ENCODE results near the gene NUP93. TPM values are rescaled to one million over a fixed set of nuclear protein-coding genes. Genes with fewer than 3 reads are reported as not detected.

The NUP93 gene
- total and polyA plus RNA-seq, 2 of the 8 experiments (the other 6 are each of a cell fraction or from before 2014, with no cell fraction given) = 147 to 201 TPM

- CTCF ChIA-PET (ENCODE audit: partially characterized antibody) = interaction anchor here (1.1 to 4.2 kb wide), 2 partner anchors 13 to 276 kb away, joined by 4 to 31 read pairs; partner anchors contain the start of gene SLC12A3
- no peak overlapping the region for H3K4ac ChIP-seq (replicated peaks; ENCODE audit: insufficient read length, low read depth, low read length)
- TF ChIP-seq FOSL1 (IDR thresholded peaks at IDR 0.05; ENCODE audit: insufficient read depth, low read depth, low read length) (no peak), CBX8 (IDR thresholded peaks at IDR 0.05; ENCODE audit: borderline replicate concordance, low read depth, low read length) (no peak), BCL11A (IDR thresholded peaks at IDR 0.05; ENCODE audit: low read depth in 2 of 2, low read length in 2 of 2) (no peak), JUN (IDR thresholded peaks at IDR 0.05; ENCODE audit: low read depth, low read length) (no peak), POU5F1 (IDR thresholded peaks at IDR 0.05; ENCODE audit: low read depth, low read length) (no peak), CEBPB (IDR thresholded peaks at IDR 0.05; ENCODE audit: low read depth, low read length) (no peak), SIN3A (conservative IDR thresholded peaks at IDR 0.05 in 1 of 2, IDR thresholded peaks at IDR 0.05 in 1 of 2; ENCODE audit: low read depth in 1 of 2, low read length in 2 of 2) (no peak), SIRT6 (IDR thresholded peaks at IDR 0.05; ENCODE audit: low read length) (no peak), TAF7 (optimal IDR thresholded peaks at IDR 0.05; ENCODE audit: borderline replicate concordance, low read depth, low read length) (no peak), MAFK (IDR thresholded peaks at IDR 0.05; ENCODE audit: low read depth, low read length) (no peak), CHD1 (IDR thresholded peaks at IDR 0.05; ENCODE audit: low read depth, low read length) (no peak), ZNF274 (IDR thresholded peaks at IDR 0.05; ENCODE audit: borderline replicate concordance, extremely low read depth, low read length) (no peak), SIX5 (IDR thresholded peaks at IDR 0.05; ENCODE audit: low read depth, low read length) (no peak), TBP (IDR thresholded peaks at IDR 0.05; ENCODE audit: low read depth, low read length) (no peak)
Measured at GRCh38 chr16:56877486-56878182, 147.7 kb downstream of the NUP93 start.

More at GRCh38 chr16:56877486-56878182, 147.7 kb downstream of the NUP93 start:
- Histone ChIP-seq H2AK5ac (ENCODE audit: low read depth, low read length) (no peak overlapping the region), H2AFZ (ENCODE audit: low read length) (no peak overlapping the region), H3K27me3 (replicated peaks in 1 of 4; ENCODE audit: control insufficient read depth in 3 of 4, extremely low read depth in 1 of 4, insufficient read depth in 3 of 4, low read length in 3 of 4) (no peaks in the 10 kb centered on the region), H3K18ac (ENCODE audit: extremely low read depth, low read length) (no peak overlapping the region), H3K23me2 (ENCODE audit: low read depth, low read length) (no peaks in the 10 kb centered on the region), H3K9me3 (ENCODE audit: insufficient read depth in 2 of 2, low read depth in 1 of 2, low read length in 1 of 2) (no peaks in the 10 kb centered on the region), H3K27ac (ENCODE audit: low read depth, low read length) (no peak overlapping the region), H4K8ac (ENCODE audit: extremely low read depth, insufficient read depth, low read length) (no peak overlapping the region), H2BK12ac (ENCODE audit: low read depth, low read length) (0 out of 2 replicates have a peak overlapping the region, but pooled peaks have one; percentile 39), H3K14ac (ENCODE audit: insufficient read length) (no peak overlapping the region), H3K36me3 (ENCODE audit: control insufficient read depth in 2 of 4, insufficient read depth in 4 of 4, low read length in 3 of 4) (no peaks in the 10 kb centered on the region), H3K4me3 (ENCODE audit: extremely low read depth in 1 of 4, insufficient read depth in 2 of 4, low read depth in 3 of 4, low read length in 4 of 4) (no peak overlapping the region), H3K23ac (ENCODE audit: insufficient read length) (no peak overlapping the region), H3K79me1 (ENCODE audit: low read depth, low read length) (no peaks in the 10 kb centered on the region), H2BK5ac (ENCODE audit: low read depth, low read length) (no peak overlapping the region), H4K5ac (ENCODE audit: insufficient read length, low read depth, low read length) (no peak overlapping the region), H2BK15ac (ENCODE audit: low read length) (no peak overlapping the region), H2BK120ac (replicated peaks; ENCODE audit: low read depth, low read length) (no peak overlapping the region), H2BK20ac (ENCODE audit: low read length) (no peak overlapping the region), H3K4me2 (ENCODE audit: insufficient read depth in 1 of 2, low read depth in 2 of 2, low read length in 2 of 2) (no peak overlapping the region), H3K9ac (replicated peaks in 1 of 4; ENCODE audit: extremely low read depth in 1 of 4, low read depth in 3 of 4, low read length in 3 of 4) (no peak overlapping the region), H3K56ac (replicated peaks; ENCODE audit: insufficient read length, low read depth, low read length) (no peak overlapping the region), H4K20me1 (replicated peaks in 1 of 2; ENCODE audit: control insufficient read depth in 1 of 2, insufficient read depth in 2 of 2, low read length in 2 of 2) (peaks cover 0 to 2% of the 10 kb centered on the region in 2 experiments), H3K4me1 (replicated peaks in 1 of 4; ENCODE audit: control insufficient read depth in 3 of 4, insufficient read depth in 4 of 4, low read length in 3 of 4) (no peaks in the 10 kb centered on the region), H3K79me2 (ENCODE audit: control insufficient read depth in 1 of 2, insufficient read depth in 2 of 2, low read length in 2 of 2) (no peaks in the 10 kb centered on the region), H4K91ac (replicated peaks; ENCODE audit: insufficient read length, low read length) (no peak overlapping the region)
- POLR2A ChIA-PET (ENCODE audit: partially characterized antibody) = no interaction called here
- FAIRE-seq (no peak), DNase-seq (ENCODE audit: low read depth in 1 of 2, low spot score in 2 of 2) (no peak)
- WGBS, 2 experiments (ENCODE audit: extremely low coverage in 1 of 2, insufficient coverage in 1 of 2, insufficient read length in 1 of 2, insufficient replicate concordance in 2 of 2, low coverage in 1 of 2, low lambda C conversion rate in 2 of 2, missing lambda C conversion rate in 1 of 2) = 92% methylated on average over 9 of the region's 13 CpGs; no CpG with 5 or more reads in 1 of the 2 experiments

Data from H1 (cell line).